Trophoblast cell (in vitro differentiated cells and primary cell): ENCODE data around the gene ARF1.

Source experiments
- DNase-seq, 2 donors: peaks; one replicate each; pipeline ENCODE4 v3.0.0-alpha.2; 2016
- H2AFZ ChIP-seq: 2 replicates; pipeline ENCODE4 v1.6.1; 2013; ENCODE audit warnings: low read length, moderate library complexity, mild to moderate bottlenecking; ENCODE audit not compliant: insufficient read depth, poor library complexity
- H2AK5ac ChIP-seq: 2 replicates; pipeline ENCODE4 v1.6.1; 2013; ENCODE audit warnings: mild to moderate bottlenecking, low read length
- H2BK120ac ChIP-seq: 2 replicates; pipeline ENCODE4 v1.6.1; 2013; ENCODE audit warnings: low read length, mild to moderate bottlenecking, moderate library complexity; ENCODE audit not compliant: insufficient read depth, poor library complexity
- H2BK12ac ChIP-seq: 2 replicates; pipeline ENCODE4 v1.6.1; 2013; ENCODE audit warnings: mild to moderate bottlenecking, low read length, moderate library complexity
- H2BK5ac ChIP-seq: 2 replicates; pipeline ENCODE4 v1.6.1; 2013; ENCODE audit warnings: low read length, low read depth, moderate library complexity, mild to moderate bottlenecking; ENCODE audit not compliant: poor library complexity
- H3K14ac ChIP-seq: 2 replicates; pipeline ENCODE4 v1.6.1; 2013; ENCODE audit warnings: mild to moderate bottlenecking, low read length
- H3K18ac ChIP-seq: 2 replicates; pipeline ENCODE4 v1.6.1; 2013; ENCODE audit warnings: mild to moderate bottlenecking, low read length
- H3K23ac ChIP-seq: 2 replicates; pipeline ENCODE4 v1.6.1; 2013; ENCODE audit warnings: low read length
- H3K27ac ChIP-seq: 2 replicates; pipeline ENCODE4 v1.5.1; 2013; ENCODE audit warnings: low read depth, mild to moderate bottlenecking, inconsistent platforms, low read length, moderate library complexity
- H3K27me3 ChIP-seq: 2 replicates; pipeline ENCODE4 v1.6.1; 2013; ENCODE audit warnings: inconsistent platforms, mild to moderate bottlenecking, low read length, moderate library complexity; ENCODE audit not compliant: insufficient read depth
- H3K36me3 ChIP-seq, 2 experiments: 1 replicate in 1 of 2; 2 replicates in 1 of 2; pipeline ENCODE4 v1.6.1; 2013; ENCODE audit warnings: low read length in 2 of 2, mild to moderate bottlenecking in 2 of 2, moderate library complexity in 1 of 2; ENCODE audit not compliant: insufficient read depth in 2 of 2, control insufficient read depth in 1 of 2
- H3K4ac ChIP-seq: 2 replicates; pipeline ENCODE4 v1.6.1; 2013; ENCODE audit warnings: low read depth, mild to moderate bottlenecking, low read length, moderate library complexity
- H3K4me1 ChIP-seq, 2 experiments: 1 replicate in 1 of 2; 2 replicates in 1 of 2; pipeline ENCODE4 v1.6.1; 2013; ENCODE audit warnings: low read length in 2 of 2, mild to moderate bottlenecking in 2 of 2, moderate library complexity in 1 of 2; ENCODE audit not compliant: insufficient read depth in 2 of 2, control insufficient read depth in 1 of 2
- H3K4me2 ChIP-seq: 2 replicates; pipeline ENCODE4 v1.6.1; 2013; ENCODE audit warnings: inconsistent platforms, mild to moderate bottlenecking, low read length, moderate library complexity
- H3K4me3 ChIP-seq: 2 replicates; pipeline ENCODE4 v1.5.1; 2013; ENCODE audit warnings: mild to moderate bottlenecking, low read depth, low read length, inconsistent platforms
- H3K79me1 ChIP-seq: one replicate; pipeline ENCODE4 v1.6.1; 2013; ENCODE audit warnings: low read length
- H3K79me2 ChIP-seq: 2 replicates; pipeline ENCODE4 v1.6.1; 2013; ENCODE audit warnings: low read length, mild to moderate bottlenecking; ENCODE audit not compliant: control insufficient read depth, insufficient read depth, poor library complexity
- H3K9ac ChIP-seq: 2 replicates; pipeline ENCODE4 v1.6.1; 2013; ENCODE audit warnings: mild to moderate bottlenecking, low read length
- H3K9me3 ChIP-seq: 2 replicates; pipeline ENCODE4 v1.6.1; 2013; ENCODE audit warnings: low read depth, mild to moderate bottlenecking, control low read depth, inconsistent platforms, low read length; ENCODE audit not compliant: insufficient read depth
- H4K12ac ChIP-seq: 2 replicates; pipeline ENCODE4 v1.6.1; 2013; ENCODE audit warnings: low read depth, mild to moderate bottlenecking, low read length, moderate library complexity
- H4K8ac ChIP-seq: 2 replicates; pipeline ENCODE4 v1.6.1; 2013; ENCODE audit warnings: low read depth, mild to moderate bottlenecking, low read length, moderate library complexity
- H4K91ac ChIP-seq: one replicate; pipeline ENCODE4 v1.6.1; 2013; ENCODE audit warnings: low read depth, mild to moderate bottlenecking, low read length, moderate library complexity
- WGBS: extraction: QIAGEN DNeasy Blood & Tissue Kit; methylation state at CpG from one replicate; pipeline ENCODE4 v1.1.7; 2013; ENCODE audit warnings: missing lambda C conversion rate; ENCODE audit not compliant: insufficient read length, insufficient coverage; ENCODE audit errors: extremely low coverage; 5-methylcytosine and 5-hydroxymethylcytosine counted together

Gene ARF1

DNA sequence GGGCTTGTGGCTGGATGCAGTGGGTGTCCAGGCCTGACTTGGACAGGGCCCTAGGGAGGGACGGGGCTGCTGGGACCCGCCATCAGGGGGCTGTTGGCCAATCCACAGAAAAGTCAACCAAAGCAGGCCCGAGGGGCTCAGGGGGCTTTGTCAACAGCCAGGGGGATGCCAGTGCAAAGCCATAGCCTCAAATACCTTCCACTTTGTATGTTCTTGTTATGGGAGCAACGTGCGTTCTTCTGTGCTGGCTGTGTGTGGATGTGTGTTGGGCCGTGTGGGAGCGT, 35.4 kb upstream of the ARF1 start:
- H3K4ac ChIP-seq = no peak overlapping the region
- no peak overlapping the region for H3K4me3 ChIP-seq
- H3K14ac ChIP-seq = no peak overlapping the region
- no peaks in the 10 kb centered on the region for H3K27me3 ChIP-seq
- no peak overlapping the region for H2AK5ac ChIP-seq
- no peak overlapping the region for H2BK12ac ChIP-seq
- no peak overlapping the region for H3K4me2 ChIP-seq
- H3K27ac ChIP-seq = no peak overlapping the region
- H3K9me3 ChIP-seq = peaks cover 11% of the 10 kb centered on the region
- H4K8ac ChIP-seq = no peak overlapping the region
- H2BK120ac ChIP-seq = no peak overlapping the region
- H3K79me1 ChIP-seq = no peaks in the 10 kb centered on the region
- H4K91ac ChIP-seq = no peak overlapping the region
- H3K36me3 ChIP-seq = no peaks in the 10 kb centered on the region
- WGBS = no CpG with 5 or more reads among the region's 7 CpGs
- no peaks in the 10 kb centered on the region for H3K79me2 ChIP-seq
- no peak overlapping the region for H4K12ac ChIP-seq
- H2AFZ ChIP-seq = no peak overlapping the region
- H3K23ac ChIP-seq = no peak overlapping the region
- no peak overlapping the region for H3K9ac ChIP-seq
- H3K4me1 ChIP-seq = peaks cover 0 to 4% of the 10 kb centered on the region in 2 experiments
- no peak for DNase-seq
- H2BK5ac ChIP-seq = no peak overlapping the region
- H3K18ac ChIP-seq = no peak overlapping the region

DNA sequence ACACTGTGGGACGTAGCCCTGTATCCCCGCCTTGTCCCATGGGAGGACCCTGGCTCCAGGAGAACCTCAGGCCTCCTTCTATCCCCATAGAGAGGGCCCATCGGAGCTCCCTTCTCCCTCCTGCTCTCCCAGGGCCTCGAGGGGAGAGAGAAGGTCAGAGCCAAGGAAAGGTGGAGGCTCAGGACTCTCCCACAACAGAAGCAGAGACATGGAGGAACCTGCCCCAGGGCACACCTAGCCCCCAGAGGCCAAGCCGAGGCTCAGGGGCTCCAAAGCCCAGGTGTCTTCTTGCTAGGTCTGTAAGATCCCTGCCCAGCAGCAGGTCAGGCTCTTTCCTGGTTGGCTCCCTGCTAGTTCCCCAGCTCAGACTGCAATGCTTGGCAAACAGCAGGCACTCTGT, 34.4 kb upstream of the ARF1 start:
- Histone ChIP-seq H2AFZ (no peak overlapping the region), H3K9me3 (peaks cover 11% of the 10 kb centered on the region), H3K4me2 (no peak overlapping the region), H4K12ac (no peak overlapping the region), H2AK5ac (no peak overlapping the region), H4K91ac (no peak overlapping the region), H4K8ac (no peak overlapping the region), H3K14ac (no peak overlapping the region), H3K4ac (no peak overlapping the region), H3K27me3 (peaks cover 5% of the 10 kb centered on the region), H2BK12ac (no peak overlapping the region), H3K9ac (no peak overlapping the region), H3K36me3 (no peaks in the 10 kb centered on the region), H3K4me3 (no peak overlapping the region), H3K79me2 (no peaks in the 10 kb centered on the region), H3K27ac (no peak overlapping the region), H3K79me1 (no peaks in the 10 kb centered on the region), H2BK5ac (no peak overlapping the region), H3K18ac (no peak overlapping the region), H3K23ac (no peak overlapping the region), H3K4me1 (peaks cover 0 to 4% of the 10 kb centered on the region in 2 experiments), H2BK120ac (no peak overlapping the region)
- DNase-seq = no peak
- no CpG with 5 or more reads among the region's 5 CpGs for WGBS

DNA sequence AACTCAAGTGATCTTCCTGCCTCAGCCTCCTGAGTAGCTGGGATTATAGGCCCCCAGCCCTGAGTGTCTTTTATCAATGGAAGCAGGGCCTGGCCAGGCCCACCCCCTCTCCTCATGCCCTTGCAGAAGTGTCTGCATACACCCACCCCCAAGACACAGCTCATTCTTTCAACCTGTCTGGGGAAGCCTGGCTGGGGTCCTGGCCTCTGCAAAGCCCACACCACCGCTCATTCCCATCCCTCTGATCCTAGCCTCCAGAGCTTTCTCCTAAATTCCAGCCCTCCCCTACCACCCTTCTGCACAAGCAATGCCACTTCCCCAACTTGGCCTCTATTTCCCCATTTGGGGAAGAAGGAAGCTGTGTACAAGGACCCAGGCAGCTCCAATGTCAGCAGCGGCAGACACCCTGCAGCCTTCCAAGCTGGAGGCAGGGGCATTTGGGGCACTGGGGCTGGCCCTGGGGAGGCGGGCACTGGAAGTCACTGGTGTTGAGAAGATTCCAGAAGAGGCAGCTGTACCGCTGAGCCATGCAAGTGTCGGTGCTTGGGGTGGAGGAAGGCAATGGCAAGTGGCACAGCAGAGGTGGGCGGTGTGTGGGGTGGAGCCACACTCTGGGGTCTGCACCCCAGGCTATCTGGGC, 33.7 kb upstream of the ARF1 start:
- H3K9me3 ChIP-seq = peaks cover 11% of the 10 kb centered on the region

DNA sequence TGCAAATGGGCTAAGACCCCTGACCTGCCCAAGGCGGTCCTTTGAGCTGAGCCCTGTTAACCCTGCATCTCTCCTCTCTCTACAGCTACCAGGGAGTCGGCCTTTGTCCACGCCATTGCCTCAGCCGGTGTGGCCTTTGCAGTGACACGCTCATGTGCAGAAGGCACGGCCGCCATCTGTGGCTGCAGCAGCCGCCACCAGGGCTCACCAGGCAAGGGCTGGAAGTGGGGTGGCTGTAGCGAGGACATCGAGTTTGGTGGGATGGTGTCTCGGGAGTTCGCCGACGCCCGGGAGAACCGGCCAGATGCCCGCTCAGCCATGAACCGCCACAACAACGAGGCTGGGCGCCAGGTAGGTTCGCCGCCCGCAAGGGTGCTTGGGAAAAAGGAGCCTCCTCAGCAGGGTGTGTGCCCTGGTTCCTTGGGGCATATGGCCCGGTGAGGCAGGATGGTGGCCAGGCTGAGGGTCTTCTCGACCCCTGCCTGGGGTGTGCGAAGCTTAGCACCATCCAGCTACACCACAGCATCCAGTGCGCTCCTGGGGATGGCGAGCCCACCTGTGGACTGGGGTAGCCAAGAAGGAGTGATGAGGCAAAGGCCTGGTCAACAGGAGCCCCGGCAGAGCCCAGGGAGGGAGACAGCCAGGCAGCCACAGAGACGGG, 31.8 kb upstream of the ARF1 start:
- Histone ChIP-seq H3K4me2 (no peak overlapping the region), H3K79me2 (no peaks in the 10 kb centered on the region), H3K79me1 (no peaks in the 10 kb centered on the region), H3K9me3 (peaks cover 11% of the 10 kb centered on the region), H2BK120ac (no peak overlapping the region), H4K12ac (no peak overlapping the region), H3K4me3 (no peak overlapping the region), H2BK12ac (no peak overlapping the region), H4K8ac (no peak overlapping the region), H3K9ac (no peak overlapping the region), H3K4me1 (no peaks in the 10 kb centered on the region), H3K18ac (no peak overlapping the region), H3K36me3 (no peaks in the 10 kb centered on the region), H3K23ac (no peak overlapping the region), H2AK5ac (no peak overlapping the region), H3K14ac (no peak overlapping the region), H3K27me3 (peaks cover 5% of the 10 kb centered on the region), H3K4ac (no peak overlapping the region), H2AFZ (no peak overlapping the region), H3K27ac (no peak overlapping the region), H4K91ac (no peak overlapping the region), H2BK5ac (no peak overlapping the region)
- DNase-seq = no peak
- no CpG with 5 or more reads among the region's 30 CpGs for WGBS

More for the DNA sequence above, 33.7 kb upstream of the ARF1 start:
- H2BK120ac ChIP-seq = no peak overlapping the region
- H2AK5ac ChIP-seq = no peak overlapping the region
- H3K79me1 ChIP-seq = no peaks in the 10 kb centered on the region
- no peak overlapping the region for H3K4me2 ChIP-seq
- no peak overlapping the region for H3K9ac ChIP-seq
- no peak overlapping the region for H3K18ac ChIP-seq
- no peak overlapping the region for H3K4me3 ChIP-seq
- no peaks in the 10 kb centered on the region for H3K79me2 ChIP-seq
- no peak overlapping the region for H2BK12ac ChIP-seq
- no peak overlapping the region for H3K4ac ChIP-seq
- no peak overlapping the region for H4K12ac ChIP-seq
- H3K4me1 ChIP-seq = peaks cover 0 to 4% of the 10 kb centered on the region in 2 experiments
- H3K27me3 ChIP-seq = peaks cover 5% of the 10 kb centered on the region
- no peak overlapping the region for H3K27ac ChIP-seq
- no peak for DNase-seq
- WGBS = no CpG with 5 or more reads among the region's 6 CpGs
- H2BK5ac ChIP-seq = no peak overlapping the region
- H3K14ac ChIP-seq = no peak overlapping the region
- H3K23ac ChIP-seq = no peak overlapping the region
- H2AFZ ChIP-seq = no peak overlapping the region
- no peaks in the 10 kb centered on the region for H3K36me3 ChIP-seq
- no peak overlapping the region for H4K8ac ChIP-seq
- no peak overlapping the region for H4K91ac ChIP-seq
